GM12878 (cell line): ENCODE measurements around the gene LMX1B. TPM values are rescaled to one million over a fixed set of nuclear protein-coding genes. Genes with fewer than 3 reads are reported as not detected.

Experiments used
- TARDBP ChIP-seq: IDR thresholded peaks from 2 replicates; pipeline ENCODE4 v1.6.1; 2016; ENCODE audit warnings: borderline replicate concordance
- polyA plus RNA-seq, 11 experiments: library from polyadenylated mRNA; depleted of rRNA in 4 of 11; unstranded in 6 of 11; stranded (reverse) in 5 of 11; fragments of >200 nt; fragmentation: Nextera tagmentation in 4 of 11; fragmentation: Illumina TruSeq in 1 of 11; extraction: Ambion mirVana in 4 of 11; extraction: Trizol in 1 of 11; gene quantifications; 1 replicate in 1 of 11; 2 replicates in 10 of 11; pipeline versions ENCODE4 v1.2.1 to v1.2.3, GENCODE V29; 2011 to 2016; ENCODE audit warnings: inconsistent platforms in 2 of 11, missing spikeins in 2 of 11, low read depth in 1 of 11
- total RNA-seq, 4 experiments: library from RNA; depleted of rRNA in 3 of 4; stranded (reverse); fragments of >200 nt in 3 of 4; fragmentation: Illumina TruSeq in 1 of 4; extraction: Trizol in 1 of 4; gene quantifications; 2 replicates each; pipeline versions ENCODE4 v1.2.1 to v1.2.3, GENCODE V29; 2013 to 2021
- TF ChIP-seq, protein P1 (sequence below): fragments of 450-650 bp; IDR thresholded peaks from 2 replicates; pipeline ENCODE4 v1.6.1; 2017; ENCODE audit warnings: mild to moderate bottlenecking, moderate library complexity
- TF ChIP-seq, protein P2 (sequence below): IDR thresholded peaks from 2 replicates; pipeline ENCODE4 v1.6.1; 2011; ENCODE audit warnings: mild to moderate bottlenecking, low read depth, low read length, moderate library complexity; ENCODE audit not compliant: insufficient replicate concordance
- TF ChIP-seq, protein P3 (sequence below): IDR thresholded peaks from 2 replicates; pipeline ENCODE4 v1.6.1; 2011; ENCODE audit warnings: borderline replicate concordance, low read depth, mild to moderate bottlenecking, moderate library complexity, low read length; ENCODE audit not compliant: insufficient read depth, poor library complexity, severe bottlenecking

Gene LMX1B
- total and polyA plus RNA-seq, 10 of the 15 experiments (the other 5 are each of a cell fraction or from before 2014, with no cell fraction given) = not detected

DNA sequence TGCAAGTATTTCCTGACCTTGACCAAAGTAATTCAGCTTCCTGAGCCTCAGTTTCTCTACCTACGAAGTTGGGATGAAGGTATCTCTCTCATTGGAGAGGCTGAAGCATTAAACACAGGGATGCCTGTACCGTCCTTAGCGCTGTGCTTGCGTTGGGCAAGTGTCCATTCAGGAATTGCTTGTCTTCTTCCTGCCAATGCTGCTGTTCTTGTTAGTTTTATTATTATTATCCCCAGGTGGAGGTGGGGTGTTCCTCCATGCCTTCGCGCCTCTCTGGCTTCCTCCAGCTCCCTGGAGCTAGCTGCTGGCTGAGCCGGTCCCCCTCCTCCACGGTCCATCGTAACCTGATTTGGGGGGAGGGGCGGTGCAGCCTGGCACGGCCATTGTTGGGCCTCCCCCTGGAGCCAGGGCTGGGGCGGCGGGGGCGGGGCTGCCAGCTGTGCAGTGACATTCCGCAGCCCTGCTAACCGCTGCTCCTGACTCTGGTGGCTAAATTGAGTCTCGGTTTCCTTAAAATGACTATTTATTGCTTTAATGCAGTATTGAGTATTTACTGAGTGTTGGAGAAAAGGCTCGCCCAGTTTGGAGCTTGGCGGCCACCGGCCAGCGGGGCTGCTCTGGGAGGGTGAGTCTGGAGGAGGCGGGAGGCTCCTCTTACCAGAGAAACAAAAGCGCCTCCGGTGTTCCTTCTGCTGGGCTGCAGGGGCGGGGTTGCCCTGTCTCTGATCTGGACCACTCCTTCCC lies 51.3 kb downstream of the LMX1B start (continued):
- TF ChIP-seq, protein P1, sequence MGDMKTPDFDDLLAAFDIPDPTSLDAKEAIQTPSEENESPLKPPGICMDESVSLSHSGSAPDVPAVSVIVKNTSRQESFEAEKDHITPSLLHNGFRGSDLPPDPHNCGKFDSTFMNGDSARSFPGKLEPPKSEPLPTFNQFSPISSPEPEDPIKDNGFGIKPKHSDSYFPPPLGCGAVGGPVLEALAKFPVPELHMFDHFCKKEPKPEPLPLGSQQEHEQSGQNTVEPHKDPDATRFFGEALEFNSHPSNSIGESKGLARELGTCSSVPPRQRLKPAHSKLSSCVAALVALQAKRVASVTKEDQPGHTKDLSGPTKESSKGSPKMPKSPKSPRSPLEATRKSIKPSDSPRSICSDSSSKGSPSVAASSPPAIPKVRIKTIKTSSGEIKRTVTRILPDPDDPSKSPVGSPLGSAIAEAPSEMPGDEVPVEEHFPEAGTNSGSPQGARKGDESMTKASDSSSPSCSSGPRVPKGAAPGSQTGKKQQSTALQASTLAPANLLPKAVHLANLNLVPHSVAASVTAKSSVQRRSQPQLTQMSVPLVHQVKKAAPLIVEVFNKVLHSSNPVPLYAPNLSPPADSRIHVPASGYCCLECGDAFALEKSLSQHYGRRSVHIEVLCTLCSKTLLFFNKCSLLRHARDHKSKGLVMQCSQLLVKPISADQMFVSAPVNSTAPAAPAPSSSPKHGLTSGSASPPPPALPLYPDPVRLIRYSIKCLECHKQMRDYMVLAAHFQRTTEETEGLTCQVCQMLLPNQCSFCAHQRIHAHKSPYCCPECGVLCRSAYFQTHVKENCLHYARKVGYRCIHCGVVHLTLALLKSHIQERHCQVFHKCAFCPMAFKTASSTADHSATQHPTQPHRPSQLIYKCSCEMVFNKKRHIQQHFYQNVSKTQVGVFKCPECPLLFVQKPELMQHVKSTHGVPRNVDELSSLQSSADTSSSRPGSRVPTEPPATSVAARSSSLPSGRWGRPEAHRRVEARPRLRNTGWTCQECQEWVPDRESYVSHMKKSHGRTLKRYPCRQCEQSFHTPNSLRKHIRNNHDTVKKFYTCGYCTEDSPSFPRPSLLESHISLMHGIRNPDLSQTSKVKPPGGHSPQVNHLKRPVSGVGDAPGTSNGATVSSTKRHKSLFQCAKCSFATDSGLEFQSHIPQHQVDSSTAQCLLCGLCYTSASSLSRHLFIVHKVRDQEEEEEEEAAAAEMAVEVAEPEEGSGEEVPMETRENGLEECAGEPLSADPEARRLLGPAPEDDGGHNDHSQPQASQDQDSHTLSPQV = no peak
- no peak for TF ChIP-seq TARDBP
- TF ChIP-seq, protein P2, sequence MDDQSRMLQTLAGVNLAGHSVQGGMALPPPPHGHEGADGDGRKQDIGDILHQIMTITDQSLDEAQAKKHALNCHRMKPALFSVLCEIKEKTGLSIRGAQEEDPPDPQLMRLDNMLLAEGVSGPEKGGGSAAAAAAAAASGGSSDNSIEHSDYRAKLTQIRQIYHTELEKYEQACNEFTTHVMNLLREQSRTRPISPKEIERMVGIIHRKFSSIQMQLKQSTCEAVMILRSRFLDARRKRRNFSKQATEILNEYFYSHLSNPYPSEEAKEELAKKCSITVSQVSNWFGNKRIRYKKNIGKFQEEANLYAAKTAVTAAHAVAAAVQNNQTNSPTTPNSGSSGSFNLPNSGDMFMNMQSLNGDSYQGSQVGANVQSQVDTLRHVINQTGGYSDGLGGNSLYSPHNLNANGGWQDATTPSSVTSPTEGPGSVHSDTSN = no peak
- TF ChIP-seq, protein P3, sequence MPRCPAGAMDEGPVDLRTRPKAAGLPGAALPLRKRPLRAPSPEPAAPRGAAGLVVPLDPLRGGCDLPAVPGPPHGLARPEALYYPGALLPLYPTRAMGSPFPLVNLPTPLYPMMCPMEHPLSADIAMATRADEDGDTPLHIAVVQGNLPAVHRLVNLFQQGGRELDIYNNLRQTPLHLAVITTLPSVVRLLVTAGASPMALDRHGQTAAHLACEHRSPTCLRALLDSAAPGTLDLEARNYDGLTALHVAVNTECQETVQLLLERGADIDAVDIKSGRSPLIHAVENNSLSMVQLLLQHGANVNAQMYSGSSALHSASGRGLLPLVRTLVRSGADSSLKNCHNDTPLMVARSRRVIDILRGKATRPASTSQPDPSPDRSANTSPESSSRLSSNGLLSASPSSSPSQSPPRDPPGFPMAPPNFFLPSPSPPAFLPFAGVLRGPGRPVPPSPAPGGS = no peak
